Neural cell (in vitro differentiated cells): ENCODE measurements around the gene DOHH. TPM values are rescaled to one million over a fixed set of nuclear protein-coding genes. Genes with fewer than 3 reads are reported as not detected.

Source experiments
- H2AFZ ChIP-seq: fragments of 200-600, 300-800 bp; sonication (generic), shearing (Covaris generic); 2 replicates; pipeline ENCODE4 v1.6.0; 2014; ENCODE audit warnings: low read depth, mild to moderate bottlenecking, antibody characterized with exemption, low read length, moderate library complexity
- H3F3A ChIP-seq: fragments of 200-600 bp; shearing (Covaris generic); 2 replicates; pipeline ENCODE4 v1.6.1; 2016; ENCODE audit warnings: mild to moderate bottlenecking, moderate library complexity, mixed read lengths, antibody characterized with exemption, low read length; ENCODE audit not compliant: insufficient read depth, poor library complexity, severe bottlenecking
- H3K27ac ChIP-seq: fragments of 200-600, 300-800 bp; sonication (generic), shearing (Covaris generic); 2 replicates; pipeline ENCODE4 v1.5.1; 2014; ENCODE audit warnings: mild to moderate bottlenecking, low read length, moderate library complexity
- H3K27me3 ChIP-seq: fragments of 300-800, 200-600 bp; sonication (generic), shearing (Covaris generic); 2 replicates; pipeline ENCODE4 v1.6.0; 2014; ENCODE audit warnings: mild to moderate bottlenecking, low read depth, low read length, moderate library complexity; ENCODE audit not compliant: insufficient read depth
- H3K36me3 ChIP-seq: fragments of 300-800, 200-600 bp; sonication (generic), shearing (Covaris generic); 2 replicates; pipeline ENCODE4 v1.5.1; 2014; ENCODE audit warnings: mild to moderate bottlenecking, antibody characterized with exemption, low read length, moderate library complexity; ENCODE audit not compliant: insufficient read depth
- H3K4me2 ChIP-seq: fragments of 300-800, 200-600 bp; sonication (generic), shearing (Covaris generic); 2 replicates; pipeline ENCODE4 v1.6.0; 2014; ENCODE audit warnings: mild to moderate bottlenecking, low read length
- H3K4me3 ChIP-seq: fragments of 300-800, 200-600 bp; sonication (generic), shearing (Covaris generic); 2 replicates; pipeline ENCODE4 v1.5.1; 2014; ENCODE audit warnings: mild to moderate bottlenecking, low read length, moderate library complexity
- H3K79me2 ChIP-seq: fragments of 200-600 bp; shearing (Covaris generic); replicated peaks from 2 replicates; pipeline ENCODE4 v1.6.0; 2014; ENCODE audit warnings: mild to moderate bottlenecking, low read length, moderate library complexity; ENCODE audit not compliant: insufficient read depth
- H3K9ac ChIP-seq: fragments of 300-800, 200-600 bp; sonication (generic), shearing (Covaris generic); 2 replicates; pipeline ENCODE4 v1.6.1; 2016; ENCODE audit warnings: mild to moderate bottlenecking, low read length, mixed read lengths
- H3K9me2 ChIP-seq: fragments of 200-600 bp; shearing (Covaris generic); 2 replicates; pipeline ENCODE4 v1.6.1; 2016; ENCODE audit warnings: mild to moderate bottlenecking, low read length, mixed read lengths; ENCODE audit not compliant: insufficient read depth
- H3K9me3 ChIP-seq: fragments of 200-600, 300-800 bp; sonication (generic), shearing (Covaris generic); 2 replicates; pipeline ENCODE4 v1.6.1; 2016; ENCODE audit warnings: mild to moderate bottlenecking, mixed run types, low read length, moderate library complexity, mixed read lengths
- H4K20me1 ChIP-seq: fragments of 200-600 bp; shearing (Covaris generic); 2 replicates; pipeline ENCODE4 v1.6.1; 2016; ENCODE audit warnings: mild to moderate bottlenecking, mixed run types; ENCODE audit not compliant: insufficient read depth
- CTCF ChIP-seq: fragments of 450-650 bp; IDR thresholded peaks from 2 replicates; pipeline ENCODE4 v1.5.1; 2014; ENCODE audit warnings: antibody characterized with exemption, mild to moderate bottlenecking, moderate library complexity; ENCODE audit not compliant: poor library complexity, severe bottlenecking
- EP300 ChIP-seq: fragments of 450-650 bp; conservative IDR thresholded peaks from 2 replicates; pipeline ENCODE4 v1.6.1; 2014; ENCODE audit warnings: antibody characterized with exemption, mild to moderate bottlenecking, moderate library complexity; ENCODE audit not compliant: poor library complexity, severe bottlenecking
- EZH2 ChIP-seq: fragments of 200-600, 300-800 bp; shearing (Covaris generic), sonication (generic); IDR thresholded peaks from 2 replicates; pipeline ENCODE4 v1.6.1; 2014; ENCODE audit warnings: antibody characterized with exemption, low read length, borderline replicate concordance, mild to moderate bottlenecking; ENCODE audit not compliant: insufficient read depth, poor library complexity, severe bottlenecking
- MXI1 ChIP-seq: fragments of 450-650 bp; conservative IDR thresholded peaks from 2 replicates; pipeline ENCODE4 v1.6.1; 2014; ENCODE audit warnings: antibody characterized with exemption, mild to moderate bottlenecking; ENCODE audit not compliant: poor library complexity, severe bottlenecking
- POLR2AphosphoS5 ChIP-seq: IDR thresholded peaks from 2 replicates; pipeline ENCODE4 v1.6.1; 2012
- RAD21 ChIP-seq: fragments of 450-650 bp; conservative IDR thresholded peaks from 2 replicates; pipeline ENCODE4 v1.6.1; 2014; ENCODE audit warnings: antibody characterized with exemption, mild to moderate bottlenecking, moderate library complexity
- REST ChIP-seq: IDR thresholded peaks from 2 replicates; pipeline ENCODE4 v1.6.1; 2012; ENCODE audit warnings: borderline replicate concordance
- SMC3 ChIP-seq: fragments of 450-650 bp; conservative IDR thresholded peaks from 2 replicates; pipeline ENCODE4 v1.6.1; 2014; ENCODE audit warnings: antibody characterized with exemption, mild to moderate bottlenecking, moderate library complexity; ENCODE audit not compliant: poor library complexity
- TAF1 ChIP-seq: IDR thresholded peaks from 2 replicates; pipeline ENCODE4 v1.6.1; 2012; ENCODE audit warnings: low read depth
- polyA plus RNA-seq: library from polyadenylated mRNA; depleted of rRNA; stranded (reverse); fragments of >200 nt; gene quantifications from 2 replicates; pipeline ENCODE4 v1.2.3, GENCODE V29; 2014

DOHH gene
- polyA plus RNA-seq, 1 donor from 2014 or later, result 20.3 TPM

GRCh38 chr19:3467437-3468198 lies 32.9 kb downstream of the DOHH start:
- Histone ChIP-seq H2AFZ (no peak overlapping the region), H3F3A (no peaks in the 10 kb centered on the region), H4K20me1 (no peaks in the 10 kb centered on the region), H3K36me3 (no peaks in the 10 kb centered on the region), H3K27ac (no peak overlapping the region), H3K9me3 (no peaks in the 10 kb centered on the region), H3K27me3 (peaks cover 41% of the 10 kb centered on the region), H3K9me2 (no peaks in the 10 kb centered on the region), H3K79me2 (no peaks in the 10 kb centered on the region), H3K9ac (no peak overlapping the region), H3K4me2 (no peak overlapping the region), H3K4me3 (no peak overlapping the region)
- TF ChIP-seq EP300 (no peak), EZH2 (no peak), MXI1 (no peak), CTCF (no peak), POLR2AphosphoS5 (no peak), RAD21 (no peak), REST (no peak), TAF1 (no peak), SMC3 (no peak)

- no peak for TF ChIP-seq EP300
- TF ChIP-seq SMC3, result no peak
- no peak for TF ChIP-seq RAD21
- TF ChIP-seq CTCF, result no peak
- no peaks in the 10 kb centered on the region for H3K36me3 ChIP-seq
- H3K9ac ChIP-seq, result no peak overlapping the region
- no peak overlapping the region for H2AFZ ChIP-seq
- H3K4me3 ChIP-seq, result no peak overlapping the region
- no peaks in the 10 kb centered on the region for H4K20me1 ChIP-seq
- H3K79me2 ChIP-seq, result no peaks in the 10 kb centered on the region
- no peaks in the 10 kb centered on the region for H3F3A ChIP-seq
- peaks cover 45% of the 10 kb centered on the region for H3K27me3 ChIP-seq
- no peak overlapping the region for H3K4me2 ChIP-seq
- no peaks in the 10 kb centered on the region for H3K9me3 ChIP-seq
- H3K9me2 ChIP-seq, result no peaks in the 10 kb centered on the region
- H3K27ac ChIP-seq, result no peak overlapping the region
Observed at GRCh38 chr19:3466635-3467034, 33.8 kb downstream of the DOHH start.
